ENCODE data around the gene PODXL. TPM values are rescaled to one million over a fixed set of nuclear protein-coding genes. Genes with fewer than 3 reads are reported as not detected.
A peak's percentile ranks its signal among the peaks of the same experiment; 100 is the strongest.

Gene PODXL
- total RNA-seq, 2 donors from 2014 or later, result 523 to 701 TPM

DNA sequence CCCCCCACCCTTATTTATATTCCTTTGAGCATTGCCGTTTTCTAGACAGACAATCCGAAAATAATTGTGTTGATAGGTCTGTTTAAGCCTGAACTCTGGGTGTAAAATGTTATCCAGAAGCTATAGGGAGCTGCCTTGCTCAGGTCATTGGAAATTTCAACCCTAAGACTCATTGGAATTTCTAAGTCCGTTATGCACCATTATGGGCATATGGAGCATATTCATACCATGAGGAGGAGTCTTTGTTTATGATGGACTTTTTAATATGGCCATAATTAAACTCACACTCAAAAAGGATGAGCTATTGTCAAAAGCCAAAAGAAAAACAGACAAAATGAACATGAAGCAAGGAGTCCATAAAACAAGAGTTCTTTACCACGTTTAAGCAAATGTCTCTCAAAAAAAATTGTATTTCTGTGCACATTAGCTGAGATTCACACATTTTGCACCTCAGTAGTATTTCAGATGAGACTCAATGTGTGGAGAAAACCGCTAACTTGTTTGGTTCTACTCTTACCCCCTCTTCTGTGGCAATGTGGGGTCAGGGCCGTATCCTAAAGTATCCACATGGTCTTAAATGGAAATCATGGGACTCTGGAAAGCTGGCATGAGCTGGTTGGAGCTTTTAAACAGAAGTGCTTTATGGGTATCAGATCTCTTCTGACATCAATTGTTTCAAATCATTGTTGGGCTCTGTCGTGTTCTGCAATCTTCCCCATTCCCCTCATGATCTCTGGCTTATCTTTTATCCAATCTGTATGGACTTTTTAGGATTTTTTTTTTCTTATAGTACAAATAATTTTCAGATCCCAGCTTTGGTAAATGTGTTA, 60.5 kb downstream of the PODXL start:
- Histone ChIP-seq H3K9ac (ENCODE audit: extremely low read depth, low read length, poor library complexity, severe bottlenecking) (no peak overlapping the region), H3K27me3 (ENCODE audit: control insufficient read depth, insufficient read depth, low read length, poor library complexity, severe bottlenecking) (no peaks in the 10 kb centered on the region), H3K4me1 (ENCODE audit: control insufficient read depth, insufficient read depth, low read length) (no peaks in the 10 kb centered on the region), H3K9me3 (ENCODE audit: control insufficient read depth, low read length) (no peaks in the 10 kb centered on the region), H3K27ac (ENCODE audit: low read depth, low read length) (no peak overlapping the region), H3K36me3 (ENCODE audit: control insufficient read depth, insufficient read depth, low read length) (peaks cover 53% of the 10 kb centered on the region), H3K4me3 (ENCODE audit: low read length) (no peak overlapping the region)
- TF ChIP-seq, protein P1, sequence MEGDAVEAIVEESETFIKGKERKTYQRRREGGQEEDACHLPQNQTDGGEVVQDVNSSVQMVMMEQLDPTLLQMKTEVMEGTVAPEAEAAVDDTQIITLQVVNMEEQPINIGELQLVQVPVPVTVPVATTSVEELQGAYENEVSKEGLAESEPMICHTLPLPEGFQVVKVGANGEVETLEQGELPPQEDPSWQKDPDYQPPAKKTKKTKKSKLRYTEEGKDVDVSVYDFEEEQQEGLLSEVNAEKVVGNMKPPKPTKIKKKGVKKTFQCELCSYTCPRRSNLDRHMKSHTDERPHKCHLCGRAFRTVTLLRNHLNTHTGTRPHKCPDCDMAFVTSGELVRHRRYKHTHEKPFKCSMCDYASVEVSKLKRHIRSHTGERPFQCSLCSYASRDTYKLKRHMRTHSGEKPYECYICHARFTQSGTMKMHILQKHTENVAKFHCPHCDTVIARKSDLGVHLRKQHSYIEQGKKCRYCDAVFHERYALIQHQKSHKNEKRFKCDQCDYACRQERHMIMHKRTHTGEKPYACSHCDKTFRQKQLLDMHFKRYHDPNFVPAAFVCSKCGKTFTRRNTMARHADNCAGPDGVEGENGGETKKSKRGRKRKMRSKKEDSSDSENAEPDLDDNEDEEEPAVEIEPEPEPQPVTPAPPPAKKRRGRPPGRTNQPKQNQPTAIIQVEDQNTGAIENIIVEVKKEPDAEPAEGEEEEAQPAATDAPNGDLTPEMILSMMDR (conservative IDR thresholded peaks at IDR 0.05), result no peak
- no peak for DNase-seq
- no peak overlapping the region for H3K4me3 Mint-ChIP-seq
- H3K27ac Mint-ChIP-seq, result peak overlapping the region; percentile 7
- H3K4me1 Mint-ChIP-seq, result no peaks in the 10 kb centered on the region
- H3K27me3 Mint-ChIP-seq (ENCODE audit: insufficient read depth), result no peaks in the 10 kb centered on the region
- H3K36me3 Mint-ChIP-seq (ENCODE audit: low read depth), result peaks cover 44% of the 10 kb centered on the region
- no peaks in the 10 kb centered on the region for H3K9me3 Mint-ChIP-seq
- 92 to 97% methylated on average over 5 to 7 of the region's 7 CpGs for WGBS, 2 experiments (ENCODE audit: insufficient coverage in 1 of 2, insufficient read length in 1 of 2)

DNA sequence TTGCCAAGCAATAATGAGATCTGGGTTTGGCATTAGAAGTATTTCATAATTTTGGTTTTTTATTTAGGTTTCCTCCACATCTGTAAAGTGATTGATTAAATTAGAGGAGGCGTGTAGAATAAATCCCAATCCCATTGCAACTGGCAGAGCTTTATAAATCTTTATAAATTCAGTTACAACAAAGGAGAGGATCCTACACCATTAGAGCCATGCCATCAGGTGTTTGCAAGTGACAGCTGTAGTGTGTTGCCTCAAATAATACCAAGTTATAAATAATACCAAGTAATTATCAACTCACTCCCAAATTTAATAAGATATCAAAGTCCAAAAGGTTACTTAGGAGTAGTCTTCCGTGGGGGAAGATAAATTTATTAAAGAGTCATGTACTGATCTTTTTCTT, 62.2 kb downstream of the PODXL start:
- H3K9me3 Mint-ChIP-seq, result no peaks in the 10 kb centered on the region

DNA sequence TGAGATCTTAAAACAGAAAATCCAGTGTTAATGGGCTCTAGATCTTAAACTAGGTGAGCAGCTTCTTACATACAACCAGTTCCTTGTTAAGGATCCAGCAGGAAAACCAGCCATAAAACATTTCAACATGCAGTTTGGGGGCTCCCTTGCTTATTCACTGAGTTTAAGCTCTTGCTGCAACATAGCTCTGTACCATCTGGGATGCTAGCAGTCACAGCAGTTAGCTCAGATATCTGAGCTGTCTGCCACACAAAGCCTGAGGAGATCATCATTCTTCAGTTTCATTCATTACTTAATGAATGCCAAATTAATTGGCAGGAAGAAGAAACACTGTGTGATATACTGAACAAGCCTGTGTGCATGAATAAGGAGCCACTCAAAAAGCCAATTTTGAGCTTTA, 62.8 kb downstream of the PODXL start:
- Histone ChIP-seq H3K4me1 (ENCODE audit: control insufficient read depth, insufficient read depth, low read length) (no peaks in the 10 kb centered on the region), H3K9me3 (ENCODE audit: control insufficient read depth, low read length) (no peaks in the 10 kb centered on the region), H3K36me3 (ENCODE audit: control insufficient read depth, insufficient read depth, low read length) (peaks cover 35% of the 10 kb centered on the region), H3K4me3 (ENCODE audit: low read length) (no peak overlapping the region), H3K27ac (ENCODE audit: low read depth, low read length) (peak overlapping the region; percentile 11), H3K27me3 (ENCODE audit: control insufficient read depth, insufficient read depth, low read length, poor library complexity, severe bottlenecking) (no peaks in the 10 kb centered on the region), H3K9ac (ENCODE audit: extremely low read depth, low read length, poor library complexity, severe bottlenecking) (no peak overlapping the region)
- TF ChIP-seq, protein P1 (conservative IDR thresholded peaks at IDR 0.05), result no peak
- no peaks in the 10 kb centered on the region for H3K27me3 Mint-ChIP-seq (ENCODE audit: insufficient read depth)
- H3K4me3 Mint-ChIP-seq, result no peak overlapping the region
- H3K9me3 Mint-ChIP-seq, result no peaks in the 10 kb centered on the region
- no peak overlapping the region for H3K27ac Mint-ChIP-seq
- H3K36me3 Mint-ChIP-seq (ENCODE audit: low read depth), result peaks cover 28% of the 10 kb centered on the region
- no peak for DNase-seq
- H3K4me1 Mint-ChIP-seq, result no peaks in the 10 kb centered on the region

More for the DNA sequence above, 62.2 kb downstream of the PODXL start:
- Histone ChIP-seq H3K4me1 (ENCODE audit: control insufficient read depth, insufficient read depth, low read length) (no peaks in the 10 kb centered on the region), H3K27ac (ENCODE audit: low read depth, low read length) (no peak overlapping the region), H3K9me3 (ENCODE audit: control insufficient read depth, low read length) (no peaks in the 10 kb centered on the region), H3K27me3 (ENCODE audit: control insufficient read depth, insufficient read depth, low read length, poor library complexity, severe bottlenecking) (no peaks in the 10 kb centered on the region), H3K4me3 (ENCODE audit: low read length) (no peak overlapping the region), H3K36me3 (ENCODE audit: control insufficient read depth, insufficient read depth, low read length) (peaks cover 41% of the 10 kb centered on the region), H3K9ac (ENCODE audit: extremely low read depth, low read length, poor library complexity, severe bottlenecking) (no peak overlapping the region)
- TF ChIP-seq, protein P1 (conservative IDR thresholded peaks at IDR 0.05), result no peak
- no peak overlapping the region for H3K4me3 Mint-ChIP-seq
- H3K27ac Mint-ChIP-seq, result no peak overlapping the region
- WGBS, 2 experiments (ENCODE audit: insufficient coverage in 1 of 2, insufficient read length in 1 of 2), result 100% methylated on average over 1 of the region's 2 CpGs; no CpG with 5 or more reads in 1 of the 2 experiments
- peaks cover 30% of the 10 kb centered on the region for H3K36me3 Mint-ChIP-seq (ENCODE audit: low read depth)
- no peaks in the 10 kb centered on the region for H3K27me3 Mint-ChIP-seq (ENCODE audit: insufficient read depth)
- no peak for DNase-seq
- no peaks in the 10 kb centered on the region for H3K4me1 Mint-ChIP-seq

Measured in endodermal cell (in vitro differentiated cells).